HT-29 (cell line): ENCODE measurements around the gene TPGS1. TPM values are rescaled to one million over a fixed set of nuclear protein-coding genes. Genes with fewer than 3 reads are reported as not detected.

Experiments used
- DNase-seq: peaks from one replicate; pipeline ENCODE4 v3.0.0-alpha.2; 2015; ENCODE audit warnings: low spot score
- total RNA-seq: library from RNA; depleted of rRNA; stranded (reverse); fragments of >200 nt; shearing (Covaris generic); gene quantifications from 2 replicates; pipeline ENCODE4 v1.2.3, GENCODE V29; 2014; rRNA removed

The TPGS1 gene
- total RNA-seq = 25.8 and 32.9 TPM in 2 replicates

GRCh38 chr19:507286-508203, at the start of gene TPGS1:
TPGS1 (plus strand) TSS chr19:507497; CDS start chr19:507507, 10 bp downstream.
- peak; percentile 94 for DNase-seq

GRCh38 chr19:457636-458035, 49.7 kb upstream of the TPGS1 start:
- DNase-seq = no peak

GRCh38 chr19:458091-459042, 48.9 kb upstream of the TPGS1 start:
- DNase-seq = no peak

GRCh38 chr19:459724-460511, 47.4 kb upstream of the TPGS1 start:
- DNase-seq = peak; percentile 34

- DNase-seq = no peak
Measured at GRCh38 chr19:460877-461720, 46.2 kb upstream of the TPGS1 start, which contains the start of gene SHC2. SHC2 (minus strand) TSS chr19:461033; CDS start chr19:460996, 37 bp downstream.

- peak; percentile 40 for DNase-seq
Measured at GRCh38 chr19:461721-462551, 45.4 kb upstream of the TPGS1 start.

GRCh38 chr19:463483-464207, 43.7 kb upstream of the TPGS1 start:
- no peak for DNase-seq

- no peak for DNase-seq
Measured at GRCh38 chr19:464208-464545, 43.1 kb upstream of the TPGS1 start.

GRCh38 chr19:465056-465816, 42.1 kb upstream of the TPGS1 start:
- DNase-seq = no peak

- DNase-seq = no peak
Measured at GRCh38 chr19:467554-467953, 39.7 kb upstream of the TPGS1 start.

- DNase-seq = no peak
Measured at GRCh38 chr19:468587-469256, 38.6 kb upstream of the TPGS1 start.

GRCh38 chr19:469833-470232, 37.5 kb upstream of the TPGS1 start:
- DNase-seq = no peak

- DNase-seq = no peak
Measured at GRCh38 chr19:470701-471100, 36.6 kb upstream of the TPGS1 start.

GRCh38 chr19:472005-472858, 35.1 kb upstream of the TPGS1 start:
- DNase-seq = no peak

- no peak for DNase-seq
Measured at GRCh38 chr19:474126-475078, 32.9 kb upstream of the TPGS1 start.
